Myocyte (in vitro differentiated cells): ENCODE results near the gene SCYGR3. TPM values are rescaled to one million over a fixed set of nuclear protein-coding genes. Genes with fewer than 3 reads are reported as not detected.

Source experiments
- DNase-seq: peaks from one replicate; pipeline ENCODE4 v3.0.0-alpha.2; 2012; ENCODE audit warnings: low read depth
- polyA plus RNA-seq: library from polyadenylated mRNA; unstranded; fragments of >200 nt; gene quantifications from one replicate; pipeline ENCODE4 v1.2.1, GENCODE V29; 2012; ENCODE audit warnings: missing spikeins
- total RNA-seq: library from RNA; depleted of rRNA; stranded (reverse); fragments of >200 nt; gene quantifications from 2 replicates; pipeline ENCODE4 v1.2.3, GENCODE V29; 2014

The SCYGR3 gene
- not detected in 2 replicates for total RNA-seq
- not detected for polyA plus RNA-seq

- DNase-seq, result no peak
These were observed at the start of gene SCYGR3 for GRCh38 chr2:227614740-227615139. TSS of gene SCYGR3 (minus strand) at chr2:227614840. CDS start at chr2:227614840, 0 bp downstream.

- DNase-seq, result no peak
These were observed 47.2 kb upstream of the SCYGR3 start for GRCh38 chr2:227661827-227662226.

GRCh38 chr2:227661025-227661649, 46.5 kb upstream of the SCYGR3 start:
- DNase-seq, result no peak

- DNase-seq, result no peak
These were observed 42.7 kb upstream of the SCYGR3 start for GRCh38 chr2:227657199-227657845.

GRCh38 chr2:227655454-227655853, 40.8 kb upstream of the SCYGR3 start:
- peak; percentile 45 for DNase-seq

- no peak for DNase-seq
These were observed 39.8 kb upstream of the SCYGR3 start for GRCh38 chr2:227654426-227654825.

GRCh38 chr2:227653419-227653818, 38.8 kb upstream of the SCYGR3 start:
- peak; percentile 3 for DNase-seq

GRCh38 chr2:227643990-227644551, 29.4 kb upstream of the SCYGR3 start:
- no peak for DNase-seq

- no peak for DNase-seq
These were observed 28.0 kb upstream of the SCYGR3 start for GRCh38 chr2:227642656-227643055.

GRCh38 chr2:227634201-227634600, 19.6 kb upstream of the SCYGR3 start:
- no peak for DNase-seq

GRCh38 chr2:227632827-227633226, 18.2 kb upstream of the SCYGR3 start:
- no peak for DNase-seq

- DNase-seq, result no peak
These were observed 15.7 kb upstream of the SCYGR3 start for GRCh38 chr2:227630322-227630721.

- no peak for DNase-seq
These were observed 14.8 kb upstream of the SCYGR3 start for GRCh38 chr2:227629435-227629834.

- no peak for DNase-seq
These were observed 13.1 kb upstream of the SCYGR3 start for GRCh38 chr2:227627769-227628168.

GRCh38 chr2:227626580-227627151, 12.0 kb upstream of the SCYGR3 start:
- no peak for DNase-seq

- DNase-seq, result no peak
These were observed 10.8 kb upstream of the SCYGR3 start for GRCh38 chr2:227625420-227625819.

- no peak for DNase-seq
These were observed 8.6 kb upstream of the SCYGR3 start for GRCh38 chr2:227623226-227623625.

GRCh38 chr2:227617316-227618230, 2.9 kb upstream of the SCYGR3 start, which contains the start of gene SCYGR4:
TSS of gene SCYGR4 (plus strand) at chr2:227617498. CDS start at chr2:227617498, 0 bp downstream.
- DNase-seq, result peak; percentile 44

GRCh38 chr2:227616631-227617030, 2.0 kb upstream of the SCYGR3 start:
- DNase-seq, result no peak

- DNase-seq, result no peak
These were observed 1.3 kb upstream of the SCYGR3 start for GRCh38 chr2:227615906-227616305.

- no peak for DNase-seq
These were observed 541 bp upstream of the SCYGR3 start for GRCh38 chr2:227615181-227615580.
